Muscle of back (tissue), 13 donors: ENCODE data around the gene RNF220. TPM values are rescaled to one million over a fixed set of nuclear protein-coding genes. Genes with fewer than 3 reads are reported as not detected.

Experiments used
- DNase-seq, 3 donors: peaks; one replicate each; pipeline versions ENCODE4 v3.0.0 to v3.0.0-alpha.2; 2013
- long read RNA-seq, 9 donors: transcript quantifications; one replicate each; lab custom pipeline, GENCODE V29; 2026
- polyA plus RNA-seq, 10 donors: library from polyadenylated mRNA; unstranded; fragments of 120-200 nt; gene quantifications; one replicate each; pipeline ENCODE4 v1.2.1, GENCODE V29; 2013; ENCODE audit not compliant: insufficient read length in 10 of 10

The RNF220 gene
- polyA plus RNA-seq, result 10 to 100 TPM; 42.6 to 70.8 (median 54.1) TPM
- long read RNA-seq, donor 1, partial matches to known transcripts, result 0 of 5 reads
- long read RNA-seq, donor 1, other reads (novel, unspliced or antisense), result 5 of 5 reads
- long read RNA-seq, donor 2, partial matches to known transcripts, result 0 of 1 reads
- long read RNA-seq, donor 2, other reads (novel, unspliced or antisense), result 0 of 1 reads
- long read RNA-seq, donor 3, result 0 reads
- long read RNA-seq, donor 4, result 0 reads
- long read RNA-seq, donor 5, partial matches to known transcripts, result 0 of 10 reads
- long read RNA-seq, donor 5, other reads (novel, unspliced or antisense), result 10 of 10 reads
- long read RNA-seq, donor 6, result 0 reads
- long read RNA-seq, donor 7, result 0 reads
- long read RNA-seq, donor 8, partial matches to known transcripts, result 0 of 5 reads
- long read RNA-seq, donor 8, other reads (novel, unspliced or antisense), result 5 of 5 reads
- long read RNA-seq, donor 9, partial matches to known transcripts, result 0 of 1 reads
- long read RNA-seq, donor 9, other reads (novel, unspliced or antisense), result 0 of 1 reads

GRCh38 chr1:44405031-44405797 is at the start of gene RNF220:
RNF220 (plus strand) TSS chr1:44405255.
- peak; percentile 43 to 83 (median 56) for DNase-seq

GRCh38 chr1:44355582-44356305 is 49.3 kb upstream of the RNF220 start:
- DNase-seq, result no peak

- no peak for DNase-seq
Observed at GRCh38 chr1:44357710-44358109, 47.3 kb upstream of the RNF220 start.

GRCh38 chr1:44359234-44359935 is 45.7 kb upstream of the RNF220 start:
- DNase-seq, result no peak

- DNase-seq, result no peak
Observed at GRCh38 chr1:44361478-44361877, 43.6 kb upstream of the RNF220 start.

- DNase-seq, result no peak
Observed at GRCh38 chr1:44366371-44366975, 38.6 kb upstream of the RNF220 start.

GRCh38 chr1:44367944-44368343 is 37.1 kb upstream of the RNF220 start:
- no peak for DNase-seq

- DNase-seq, result no peak
Observed at GRCh38 chr1:44368471-44369151, 36.4 kb upstream of the RNF220 start.

GRCh38 chr1:44371206-44371605 is 33.8 kb upstream of the RNF220 start:
- DNase-seq, result no peak

GRCh38 chr1:44375547-44375946 is 29.5 kb upstream of the RNF220 start:
- DNase-seq, result no peak

- DNase-seq, result peak; percentile 23 to 55 (median 36)
Observed at GRCh38 chr1:44377925-44378784, 26.9 kb upstream of the RNF220 start.

- no peak for DNase-seq
Observed at GRCh38 chr1:44380666-44381177, 24.3 kb upstream of the RNF220 start.

- DNase-seq, result no peak
Observed at GRCh38 chr1:44388551-44388950, 16.5 kb upstream of the RNF220 start.

- DNase-seq, result no peak
Observed at GRCh38 chr1:44389437-44389836, 15.6 kb upstream of the RNF220 start.

- peak in 1 of 3 donors; percentile 44 for DNase-seq
Observed at GRCh38 chr1:44390277-44390676, 14.8 kb upstream of the RNF220 start.

- no peak for DNase-seq
Observed at GRCh38 chr1:44401256-44402228, 3.5 kb upstream of the RNF220 start.

GRCh38 chr1:44405798-44406736 is 1.0 kb downstream of the RNF220 start:
- peak in 1 of 3 donors; percentile 53 for DNase-seq
